NCI-H1092 (cell line): Measurements from ENCODE around the gene TAF12.
A peak's percentile ranks its signal among the peaks of the same experiment; 100 is the strongest.
"Not testable (repeated sequence)": the region's sequence is repeated elsewhere in the genome, so short reads cannot be mapped to it uniquely, and the experiment has no call there.

Source experiments
- DNase-seq: peaks from one replicate; lab custom pipeline; 2025; lab: John Stamatoyannopoulos, UW

Gene TAF12

DNA sequence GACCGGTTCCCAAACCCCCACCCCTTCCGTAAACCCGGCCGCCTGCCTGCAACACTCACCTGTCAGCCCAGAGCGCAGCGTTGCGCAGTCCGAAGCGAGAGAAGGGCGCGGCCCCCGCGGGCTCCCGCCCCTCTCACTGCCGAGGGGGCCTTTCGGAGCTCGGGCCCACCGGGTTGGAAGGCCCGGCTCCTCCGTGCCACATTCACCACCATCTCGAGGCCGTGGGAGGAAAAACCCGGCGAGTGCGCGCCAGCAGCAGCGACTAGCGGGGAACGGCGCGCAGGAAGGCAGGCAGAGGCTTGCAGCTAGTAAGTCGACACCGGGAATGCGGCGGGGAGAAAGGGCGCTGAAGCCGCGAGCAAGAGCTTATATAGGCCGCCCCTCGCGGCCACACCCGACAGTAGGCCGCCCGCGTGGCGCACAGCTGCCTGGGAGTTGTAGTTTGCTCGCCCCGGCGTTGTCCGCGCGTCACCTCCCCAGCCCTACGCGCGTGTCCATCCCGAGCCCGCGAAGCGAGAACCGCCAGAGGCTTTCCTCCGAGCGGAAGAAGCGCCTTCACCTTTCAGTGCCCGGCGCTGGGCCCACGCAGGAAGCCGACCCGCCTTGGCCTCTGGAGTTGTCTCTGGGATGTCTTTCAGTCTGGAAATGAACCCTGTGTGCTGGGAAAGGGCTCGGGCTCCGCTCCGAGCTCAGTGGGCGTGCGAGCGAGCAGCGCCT lies 61.2 kb downstream of the TAF12 start:
- DNase-seq, result peak; percentile 96

DNA sequence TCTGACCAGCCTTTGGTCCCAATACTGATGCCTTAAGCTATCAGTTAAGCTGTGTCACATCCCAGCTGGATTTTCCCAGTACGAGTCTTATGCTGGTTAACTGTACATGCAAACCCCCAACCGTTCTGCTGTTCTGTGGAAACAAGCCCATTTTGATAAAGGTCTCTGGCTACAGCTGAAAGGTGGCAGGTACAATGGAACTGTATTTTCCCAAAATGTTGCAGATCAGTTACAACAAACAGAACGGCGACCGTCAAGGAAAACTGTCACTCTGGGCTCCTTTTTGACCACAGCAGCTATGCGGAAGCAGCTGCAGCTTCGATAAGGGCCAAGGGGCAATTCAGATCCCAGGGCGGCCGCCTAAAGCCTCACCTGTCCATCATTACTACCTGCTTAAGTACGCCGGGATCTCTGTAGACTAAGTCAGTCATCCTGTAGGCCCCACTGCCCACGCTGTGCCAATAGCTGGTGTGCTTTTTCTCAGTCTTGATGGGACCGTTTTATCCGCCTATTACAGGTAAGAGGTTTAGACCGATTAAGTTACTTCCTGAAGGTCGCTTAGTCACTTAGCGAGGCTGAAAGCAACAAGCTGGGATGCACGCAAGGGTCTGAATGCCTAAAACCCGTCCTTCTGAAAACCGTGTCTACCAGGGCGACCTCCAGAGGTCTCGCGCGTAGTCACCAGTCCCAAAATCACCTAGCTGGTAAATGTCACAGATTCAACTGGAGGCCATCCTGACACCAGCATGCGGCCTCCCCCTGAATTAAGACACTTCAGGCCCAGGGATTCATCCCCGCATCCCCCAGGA lies 61.9 kb downstream of the TAF12 start:
- DNase-seq, result peak; percentile 41

DNA sequence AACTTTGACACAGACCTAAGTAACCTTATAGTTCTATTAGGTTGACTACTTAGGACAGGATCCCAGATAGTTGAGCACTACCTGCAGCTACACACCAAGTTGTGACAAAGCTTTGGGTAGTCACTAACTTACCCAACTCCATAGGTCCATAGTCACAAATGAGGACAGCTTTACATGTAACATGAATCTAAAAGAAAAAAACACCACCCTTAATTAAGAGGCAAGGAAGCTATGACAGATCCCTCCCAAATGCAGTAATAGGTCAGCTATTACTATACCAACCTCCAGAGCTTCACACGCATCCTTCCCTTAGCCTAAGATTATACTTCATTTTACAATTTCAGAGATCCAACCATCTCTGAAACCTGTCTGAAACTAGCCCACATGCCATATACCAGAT lies 63.5 kb downstream of the TAF12 start:
- no peak for DNase-seq

DNA sequence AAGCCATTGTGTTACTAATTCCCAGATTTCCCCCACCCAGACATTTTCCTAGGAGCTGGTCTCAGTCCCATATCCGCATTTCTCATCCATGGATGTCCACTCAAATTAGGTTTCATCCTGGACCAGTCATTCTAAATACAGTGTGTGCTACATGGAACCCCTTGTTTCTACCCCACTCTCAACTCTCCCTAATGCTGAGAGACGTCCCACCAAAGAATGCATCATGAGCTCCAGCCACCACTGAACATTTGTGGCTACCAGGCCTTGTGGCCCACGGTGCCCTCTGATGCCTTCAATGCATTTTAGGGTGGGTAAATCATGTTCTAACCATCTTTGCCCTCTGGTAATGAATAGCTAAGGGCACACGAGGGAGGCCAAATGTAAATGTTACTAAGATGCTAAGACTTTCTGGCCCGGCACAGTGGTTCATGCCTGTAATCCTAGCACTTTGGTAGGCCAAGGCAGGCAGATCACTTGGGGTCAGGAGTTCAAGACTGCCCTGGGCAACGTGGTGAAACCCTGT lies 64.1 kb downstream of the TAF12 start:
- DNase-seq, result no peak

DNA sequence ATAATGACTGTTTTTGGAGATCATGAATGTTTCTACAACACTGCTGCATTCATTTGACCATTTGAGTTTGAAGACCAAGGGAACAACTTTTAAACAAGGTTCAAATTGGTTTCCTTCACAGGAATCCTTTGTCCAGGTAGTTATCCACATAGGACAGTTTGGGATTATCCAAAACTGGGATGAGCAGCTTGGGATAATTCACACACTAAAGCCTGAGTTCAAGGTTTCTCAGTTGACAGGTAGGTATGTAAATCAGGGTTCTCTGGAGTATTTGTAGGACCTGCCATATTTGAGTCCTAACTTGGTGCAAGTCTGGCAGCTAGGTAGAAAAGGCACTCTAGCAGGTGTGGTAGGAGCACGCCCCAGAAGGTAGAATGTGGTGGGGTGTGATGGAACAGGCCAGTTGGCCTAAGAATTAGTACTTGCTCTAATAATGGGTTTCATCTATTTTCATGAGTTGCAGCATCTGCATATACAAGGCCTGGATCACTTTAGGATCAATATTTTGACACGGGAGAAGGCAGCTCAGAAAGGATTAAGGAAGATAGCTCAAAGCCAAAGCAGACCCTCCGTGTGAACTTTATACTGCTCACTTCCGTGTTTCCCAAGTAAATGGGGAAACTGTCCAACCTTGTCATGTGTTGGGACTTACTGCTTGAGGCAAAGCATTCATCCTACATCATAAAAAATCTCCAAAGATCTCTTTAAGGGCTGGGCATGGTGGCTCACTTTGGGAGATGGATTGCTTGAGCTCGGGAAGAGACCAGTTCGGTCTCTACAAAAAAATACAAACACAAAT lies 64.9 kb downstream of the TAF12 start:
- DNase-seq, result no peak

DNA sequence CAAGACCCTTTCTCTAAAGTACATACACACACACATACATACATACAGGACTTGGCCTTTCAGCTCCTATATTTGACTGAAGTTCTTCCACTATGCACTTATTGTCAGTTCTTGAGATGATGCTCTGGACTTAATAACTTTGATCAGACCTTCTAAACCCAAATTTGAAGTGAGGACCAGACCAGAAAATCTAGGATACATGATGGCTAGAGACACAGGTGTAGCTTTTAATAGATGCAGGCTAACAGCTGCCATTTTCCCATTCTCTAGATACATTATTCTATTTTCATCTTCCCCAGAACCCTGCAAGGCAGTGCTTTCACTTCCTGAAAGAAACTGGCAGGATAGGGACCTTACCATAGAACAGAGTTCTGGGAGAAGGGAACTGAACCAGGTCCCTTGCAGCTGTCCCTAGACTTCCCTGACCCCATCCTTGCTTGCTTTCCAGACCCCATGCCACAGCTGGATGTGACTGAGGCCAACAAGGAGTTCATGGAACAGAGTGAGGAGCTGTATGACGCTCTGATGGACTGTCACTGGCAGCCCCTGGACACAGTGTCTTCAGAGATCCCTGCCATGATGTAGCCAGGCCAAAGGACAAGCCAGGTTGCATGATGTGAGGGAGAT lies 65.7 kb downstream of the TAF12 start:
- DNase-seq, result no peak

DNA sequence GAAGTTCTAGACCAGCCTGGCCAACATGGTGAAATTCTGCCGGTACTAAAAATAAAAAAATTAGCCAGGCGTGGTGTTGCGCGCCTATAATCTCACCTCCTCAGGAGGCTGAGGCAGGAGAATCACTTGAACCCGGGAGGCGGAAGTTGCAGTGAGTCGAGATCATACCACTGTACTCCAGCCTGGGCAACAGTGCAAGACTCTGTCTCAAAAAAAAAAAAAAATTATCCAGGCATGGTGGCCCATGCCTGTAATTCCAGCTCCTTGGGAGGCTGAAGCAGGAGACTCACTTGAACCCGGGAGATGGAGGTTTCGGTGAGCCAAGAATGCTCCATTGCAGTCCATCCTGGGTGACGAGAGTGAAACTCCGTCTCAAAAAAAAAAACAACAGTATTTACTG lies 69.3 kb downstream of the TAF12 start:
- no peak for DNase-seq

DNA sequence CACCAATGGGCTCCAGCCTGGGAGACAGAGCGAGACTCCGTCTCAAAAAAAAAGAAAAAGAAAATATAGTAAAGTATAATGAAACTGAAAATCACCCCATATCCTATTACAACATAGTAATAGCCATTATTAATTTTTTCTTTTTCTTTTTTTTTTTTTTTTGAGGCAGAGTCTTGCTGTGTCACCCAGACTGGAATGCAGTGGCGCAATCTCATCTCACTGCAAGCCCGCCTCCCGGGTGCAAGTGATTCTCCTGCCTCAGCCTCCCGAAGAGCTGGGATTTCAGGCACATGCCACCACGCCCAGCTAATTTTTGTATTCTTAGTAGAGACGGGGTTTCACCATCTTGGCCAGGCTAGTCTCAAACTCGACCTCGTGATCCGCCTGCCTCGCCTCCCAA lies 70.0 kb downstream of the TAF12 start:
- DNase-seq, result not testable (repeated sequence)

DNA sequence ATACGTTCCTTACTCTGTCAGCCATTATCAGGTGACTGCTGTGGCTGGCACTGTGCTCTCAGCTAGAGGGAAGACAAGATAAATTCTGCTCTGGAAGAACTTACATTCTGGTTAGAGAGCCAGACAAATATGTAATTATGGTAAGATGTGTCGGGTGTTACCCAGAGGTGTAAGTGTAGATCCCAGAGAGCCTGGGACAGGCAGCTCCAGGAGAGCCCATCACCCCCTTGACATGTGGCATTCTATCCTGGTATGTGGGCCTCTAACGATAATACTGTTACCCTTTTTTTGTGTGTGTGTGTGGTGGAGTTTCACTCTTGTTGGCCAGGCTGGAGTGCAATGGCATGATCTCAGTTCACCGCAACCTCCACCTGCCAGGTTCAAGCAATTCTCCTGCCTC lies 71.0 kb downstream of the TAF12 start:
- DNase-seq, result no peak

DNA sequence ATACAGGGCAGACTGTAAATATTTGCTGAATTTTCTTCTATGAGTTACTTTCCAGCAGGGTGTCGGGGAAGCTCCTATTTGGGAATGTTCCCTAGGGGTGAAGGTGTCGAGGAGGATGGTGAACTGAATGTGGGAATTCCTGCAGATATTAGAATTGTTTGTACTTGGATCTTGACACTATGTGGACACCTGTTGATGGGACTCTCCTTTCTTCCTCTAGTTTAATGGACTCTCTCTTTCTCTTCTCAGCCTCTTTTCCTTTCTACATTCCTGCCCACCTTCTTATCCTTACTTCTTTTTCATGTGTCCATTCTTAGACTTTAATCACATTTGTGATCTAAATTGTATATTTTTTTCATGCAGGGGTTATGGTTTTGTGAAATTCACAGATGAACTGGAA lies 75.9 kb downstream of the TAF12 start:
- DNase-seq, result no peak

DNA sequence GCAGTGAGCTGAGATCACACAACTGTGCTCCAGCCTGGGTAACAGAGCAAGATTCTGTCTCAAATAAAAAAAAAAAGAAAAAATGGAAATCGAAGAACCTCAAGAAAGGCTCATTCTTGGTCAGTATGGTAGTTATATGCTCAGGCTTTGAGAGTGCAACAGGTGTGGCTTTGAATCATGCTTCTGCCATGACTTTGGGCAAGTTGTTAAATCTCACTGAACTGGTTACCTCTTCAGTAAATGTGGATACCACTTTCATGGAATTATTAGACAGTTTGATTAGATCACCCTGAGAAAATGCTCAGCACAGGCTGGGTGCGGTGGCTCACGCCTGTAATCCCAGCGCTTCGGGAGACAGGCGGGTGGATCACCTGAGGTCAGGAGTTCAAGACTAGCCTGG lies 77.1 kb downstream of the TAF12 start:
- no peak for DNase-seq

DNA sequence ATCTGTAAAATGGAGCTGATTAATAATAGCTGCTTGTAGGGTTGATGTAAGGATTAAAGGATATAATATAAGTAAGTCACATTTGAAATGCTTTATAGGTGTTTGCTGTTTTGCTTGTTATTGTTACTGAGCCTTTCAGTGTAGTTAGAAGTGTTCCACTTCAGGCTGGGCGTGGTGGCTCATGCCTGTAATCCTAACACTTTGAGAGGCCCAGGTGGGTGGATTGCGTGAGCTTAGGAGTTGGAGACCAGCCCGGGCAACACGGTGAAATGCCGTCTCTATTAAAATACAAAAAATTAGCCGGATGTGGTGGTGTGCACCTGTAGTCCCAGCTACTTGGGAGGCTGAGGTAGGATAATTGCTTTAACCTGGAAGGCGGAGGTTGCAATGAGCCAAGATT lies 77.8 kb downstream of the TAF12 start:
- no peak for DNase-seq

DNA sequence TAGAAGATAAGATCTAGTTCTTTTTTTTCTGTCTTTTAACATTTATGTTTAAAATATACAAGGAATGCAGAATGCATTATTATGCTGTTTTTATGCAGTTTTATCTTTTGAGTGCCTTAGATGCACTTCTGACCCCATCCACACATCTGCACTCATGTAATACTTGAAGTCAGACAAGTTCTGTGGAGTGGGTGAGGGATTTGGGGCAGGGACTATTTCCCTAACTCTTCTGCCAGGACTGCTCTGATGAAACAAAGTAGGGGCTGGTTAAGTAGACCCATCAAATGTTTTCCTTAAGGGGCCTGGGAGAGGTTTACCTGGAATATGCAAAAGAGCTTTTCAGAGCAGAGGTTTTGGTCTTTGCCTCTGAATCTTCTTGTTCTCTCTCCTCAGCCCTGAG lies 78.6 kb downstream of the TAF12 start:
- DNase-seq, result no peak

DNA sequence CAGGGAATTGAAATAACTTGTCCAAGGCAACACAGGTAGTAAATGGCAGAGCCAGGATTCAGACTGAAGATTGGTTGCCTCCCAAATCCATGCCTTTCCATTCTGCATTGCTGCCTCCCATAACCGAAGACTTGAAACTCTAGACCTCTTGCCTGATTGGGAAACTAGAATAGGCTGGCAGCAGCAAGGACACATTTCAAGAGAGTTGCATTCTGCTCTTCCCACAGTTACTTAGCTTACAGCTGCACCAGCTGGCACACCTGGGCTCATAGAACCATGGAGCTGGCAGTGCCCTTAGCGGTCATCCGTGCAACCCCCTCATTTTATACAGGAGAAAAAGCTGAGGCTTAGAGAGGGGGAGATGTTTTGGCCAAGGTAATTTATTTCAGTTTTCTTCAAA lies 82.0 kb downstream of the TAF12 start:
- DNase-seq, result no peak
